ENCODE data around the gene RTN4RL1.

The RTN4RL1 gene

GRCh38 chr17:1888741-1889140 lies 136.4 kb downstream of the RTN4RL1 start:
- no peaks in the 10 kb centered on the region for H3K9me3 ChIP-seq (ENCODE audit: control insufficient read depth, low read length)
- peaks cover 13% of the 10 kb centered on the region for H3K36me3 ChIP-seq (ENCODE audit: control insufficient read depth, insufficient read depth, low read length)
- no peak overlapping the region for H3K9ac ChIP-seq (ENCODE audit: low read length)
- no peaks in the 10 kb centered on the region for H3K27me3 ChIP-seq (ENCODE audit: control insufficient read depth, insufficient read depth, low read length)
- no peak overlapping the region for H3K4me3 ChIP-seq (ENCODE audit: low read length)
- no peaks in the 10 kb centered on the region for H3K4me1 ChIP-seq (ENCODE audit: control insufficient read depth, insufficient read depth, low read length)

Measured in mucosa of stomach (tissue), 1 donor.